Muscle layer of colon (tissue), 2 donors: ENCODE results near the gene IGFBPL1.
A peak's percentile ranks its signal among the peaks of the same experiment; 100 is the strongest.

ENCODE experiments used
- H3K27ac ChIP-seq: one replicate; pipeline ENCODE4 v1.7.0; 2013; ENCODE audit warnings: low read depth, mild to moderate bottlenecking, low read length, moderate library complexity
- H3K27me3 ChIP-seq, 2 donors: one replicate each; pipeline ENCODE4 v1.7.0; 2013; ENCODE audit warnings: low read length in 2 of 2, mild to moderate bottlenecking in 2 of 2; ENCODE audit not compliant: insufficient read depth in 2 of 2, control insufficient read depth in 1 of 2
- H3K36me3 ChIP-seq: one replicate; pipeline ENCODE4 v1.7.0; 2013; ENCODE audit warnings: mild to moderate bottlenecking, low read length; ENCODE audit not compliant: insufficient read depth
- H3K4me1 ChIP-seq: one replicate; pipeline ENCODE4 v1.7.0; 2013; ENCODE audit warnings: mild to moderate bottlenecking, low read length; ENCODE audit not compliant: insufficient read depth
- H3K4me3 ChIP-seq, 2 donors: one replicate each; pipeline ENCODE4 v1.7.0; 2013; ENCODE audit warnings: low read length in 2 of 2, low read depth in 1 of 2, mild to moderate bottlenecking in 1 of 2, moderate library complexity in 1 of 2
- H3K9ac ChIP-seq: one replicate; pipeline ENCODE4 v1.7.0; 2013; ENCODE audit warnings: low read length
- H3K9me3 ChIP-seq: one replicate; pipeline ENCODE4 v1.7.0; 2013; ENCODE audit warnings: mild to moderate bottlenecking, low read length
- donor health status: abdominal sarcoma.
- donor health status: Adenocarcinoma of cecum.

IGFBPL1 gene

GRCh38 chr9:38373679-38374078 lies 50.6 kb downstream of the IGFBPL1 start:
- H3K4me3 ChIP-seq, result no peak overlapping the region
- no peaks in the 10 kb centered on the region for H3K36me3 ChIP-seq
- H3K9me3 ChIP-seq, result no peaks in the 10 kb centered on the region
- no peak overlapping the region for H3K27ac ChIP-seq
- H3K4me1 ChIP-seq, result peaks cover 8% of the 10 kb centered on the region
- no peaks in the 10 kb centered on the region for H3K27me3 ChIP-seq
- no peak overlapping the region for H3K9ac ChIP-seq

GRCh38 chr9:38372762-38373619 lies 51.3 kb downstream of the IGFBPL1 start:
- H3K9me3 ChIP-seq, result no peaks in the 10 kb centered on the region
- peaks cover 8% of the 10 kb centered on the region for H3K4me1 ChIP-seq
- no peak overlapping the region for H3K4me3 ChIP-seq
- no peaks in the 10 kb centered on the region for H3K36me3 ChIP-seq
- no peak overlapping the region for H3K27ac ChIP-seq
- no peaks in the 10 kb centered on the region for H3K27me3 ChIP-seq
- no peak overlapping the region for H3K9ac ChIP-seq

- Histone ChIP-seq H3K4me1 (peaks cover 8% of the 10 kb centered on the region), H3K27ac (no peak overlapping the region), H3K9me3 (no peaks in the 10 kb centered on the region), H3K4me3 (no peak overlapping the region), H3K9ac (no peak overlapping the region), H3K27me3 (no peaks in the 10 kb centered on the region), H3K36me3 (no peaks in the 10 kb centered on the region)
Observed at GRCh38 chr9:38371495-38371894, 52.8 kb downstream of the IGFBPL1 start.

GRCh38 chr9:38370176-38370575 lies 54.1 kb downstream of the IGFBPL1 start:
- H3K27me3 ChIP-seq, result no peaks in the 10 kb centered on the region
- H3K4me1 ChIP-seq, result peaks cover 5% of the 10 kb centered on the region
- H3K9me3 ChIP-seq, result no peaks in the 10 kb centered on the region

GRCh38 chr9:38368731-38369130 lies 55.5 kb downstream of the IGFBPL1 start:
- H3K27me3 ChIP-seq, result no peaks in the 10 kb centered on the region
- H3K4me1 ChIP-seq, result no peaks in the 10 kb centered on the region
- no peak overlapping the region for H3K27ac ChIP-seq
- no peak overlapping the region for H3K9ac ChIP-seq
- no peak overlapping the region for H3K4me3 ChIP-seq
- no peaks in the 10 kb centered on the region for H3K36me3 ChIP-seq
- no peaks in the 10 kb centered on the region for H3K9me3 ChIP-seq

More at GRCh38 chr9:38370176-38370575, 54.1 kb downstream of the IGFBPL1 start:
- no peak overlapping the region for H3K27ac ChIP-seq
- H3K4me3 ChIP-seq, result no peak overlapping the region
- H3K36me3 ChIP-seq, result no peaks in the 10 kb centered on the region
- H3K9ac ChIP-seq, result no peak overlapping the region

- H3K36me3 ChIP-seq, result no peaks in the 10 kb centered on the region
- H3K9ac ChIP-seq, result no peak overlapping the region
- no peak overlapping the region for H3K27ac ChIP-seq
- H3K9me3 ChIP-seq, result no peaks in the 10 kb centered on the region
- H3K27me3 ChIP-seq, result no peaks in the 10 kb centered on the region
- H3K4me3 ChIP-seq, result no peak overlapping the region
- H3K4me1 ChIP-seq, result peaks cover 4% of the 10 kb centered on the region
Observed at GRCh38 chr9:38367898-38368297, 56.4 kb downstream of the IGFBPL1 start.

GRCh38 chr9:38363589-38363925 lies 60.7 kb downstream of the IGFBPL1 start:
- H3K27ac ChIP-seq, result no peak overlapping the region
- H3K36me3 ChIP-seq, result no peaks in the 10 kb centered on the region
- peak overlapping the region in 1 of 2 donors; percentile 16 for H3K4me3 ChIP-seq
- peaks cover 4% of the 10 kb centered on the region for H3K4me1 ChIP-seq
- no peaks in the 10 kb centered on the region for H3K27me3 ChIP-seq
- H3K9me3 ChIP-seq, result no peaks in the 10 kb centered on the region
- no peak overlapping the region for H3K9ac ChIP-seq

GRCh38 chr9:38362852-38363588 lies 61.2 kb downstream of the IGFBPL1 start:
- Histone ChIP-seq H3K27me3 (no peaks in the 10 kb centered on the region), H3K27ac (no peak overlapping the region), H3K9ac (no peak overlapping the region), H3K9me3 (no peaks in the 10 kb centered on the region), H3K4me3 (peak overlapping the region in 1 of 2 donors; percentile 16), H3K4me1 (peaks cover 4% of the 10 kb centered on the region), H3K36me3 (no peaks in the 10 kb centered on the region)

- Histone ChIP-seq H3K9me3 (no peaks in the 10 kb centered on the region), H3K9ac (no peak overlapping the region), H3K27me3 (no peaks in the 10 kb centered on the region), H3K4me3 (no peak overlapping the region), H3K27ac (no peak overlapping the region), H3K36me3 (no peaks in the 10 kb centered on the region), H3K4me1 (peaks cover 4% of the 10 kb centered on the region)
Observed at GRCh38 chr9:38361473-38361850, 62.8 kb downstream of the IGFBPL1 start.

- Histone ChIP-seq H3K27ac (no peak overlapping the region), H3K4me3 (no peak overlapping the region), H3K27me3 (no peaks in the 10 kb centered on the region), H3K9me3 (no peaks in the 10 kb centered on the region), H3K36me3 (no peaks in the 10 kb centered on the region), H3K9ac (no peak overlapping the region), H3K4me1 (peaks cover 4% of the 10 kb centered on the region)
Observed at GRCh38 chr9:38360839-38361472, 63.3 kb downstream of the IGFBPL1 start.

- peaks cover 4% of the 10 kb centered on the region for H3K4me1 ChIP-seq
- no peak overlapping the region for H3K9ac ChIP-seq
Observed at GRCh38 chr9:38359689-38360385, 64.4 kb downstream of the IGFBPL1 start.

More at GRCh38 chr9:38359689-38360385, 64.4 kb downstream of the IGFBPL1 start:
- no peak overlapping the region for H3K27ac ChIP-seq
- H3K4me3 ChIP-seq, result no peak overlapping the region
- H3K36me3 ChIP-seq, result no peaks in the 10 kb centered on the region
- H3K27me3 ChIP-seq, result no peaks in the 10 kb centered on the region
- H3K9me3 ChIP-seq, result no peaks in the 10 kb centered on the region
